Islet of Langerhans (tissue), 1 donor: ENCODE data around the gene NUBP1.
"Not testable (repeated sequence)": the region's sequence is repeated elsewhere in the genome, so short reads cannot be mapped to it uniquely, and the experiment has no call there.

Experiments
- FAIRE-seq: peaks from one replicate; lab custom pipeline; 2011; peaks lifted over from hg19 to GRCh38; lab: Jason Lieb, UNC

Gene NUBP1

DNA sequence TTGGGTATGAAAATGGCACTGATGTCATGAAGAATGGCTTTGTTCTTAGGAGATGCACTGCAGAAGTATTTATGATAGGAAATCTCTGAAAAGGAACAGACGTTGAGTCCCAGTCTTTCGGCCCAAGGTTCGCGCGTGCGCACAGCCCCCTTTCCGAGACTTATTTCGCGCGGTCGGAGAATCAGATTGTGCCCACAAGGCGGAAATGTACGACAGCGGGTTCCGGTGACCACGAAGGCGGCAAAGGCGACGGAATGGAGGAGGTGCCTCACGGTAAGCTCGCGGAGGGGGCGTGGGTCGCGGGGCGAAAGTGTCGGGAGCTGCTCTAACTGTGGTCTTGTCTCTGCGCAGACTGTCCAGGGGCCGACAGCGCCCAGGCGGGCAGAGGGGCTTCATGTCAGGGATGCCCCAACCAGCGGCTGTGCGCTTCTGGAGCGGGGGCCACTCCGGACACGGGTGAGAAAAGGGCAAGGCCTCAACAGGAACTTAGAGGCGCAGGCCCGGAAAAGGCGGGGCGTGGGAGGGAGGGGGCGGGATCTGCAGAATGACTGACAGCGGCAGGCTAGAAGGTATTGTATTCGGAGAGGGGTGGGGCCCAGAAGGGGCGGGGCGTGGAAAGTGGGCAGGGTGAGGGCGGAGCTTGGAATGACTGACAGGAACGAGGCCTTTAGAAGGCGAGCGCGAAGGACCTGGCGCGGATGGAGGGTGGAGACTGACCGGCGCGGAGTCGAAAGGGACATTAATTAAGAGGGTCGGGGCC, at the start of gene NUBP1:
NUBP1 (plus strand) TSS at position 233 of the 760 bp plus-strand sequence; CDS start at position 255, 22 bp downstream.
- no peak for FAIRE-seq

GRCh38 chr16:10693889-10694288, 49.8 kb upstream of the NUBP1 start:
- no peak for FAIRE-seq

DNA sequence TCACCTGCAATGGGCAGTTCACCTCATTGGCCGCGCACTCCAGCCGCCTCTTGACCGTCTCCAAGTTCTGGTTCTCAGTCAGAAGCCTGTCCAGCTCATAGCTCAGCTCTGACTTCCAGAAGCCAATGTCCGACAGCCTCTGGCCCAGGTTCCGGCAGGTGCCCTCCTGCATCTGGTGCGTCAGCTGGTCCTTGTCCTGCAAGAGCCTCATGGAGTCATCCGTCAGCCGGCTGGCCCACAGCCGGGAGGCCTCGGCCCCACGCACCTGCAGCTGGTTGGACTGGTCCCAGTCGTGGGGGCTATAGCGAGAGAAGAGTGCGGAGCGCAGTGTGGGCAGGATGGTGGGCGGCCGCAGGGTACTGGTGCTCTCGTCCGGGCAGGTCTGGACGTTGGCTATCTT, 49.3 kb upstream of the NUBP1 start:
- no peak for FAIRE-seq

- FAIRE-seq, result no peak
Observed at GRCh38 chr16:10694830-10695229, 48.8 kb upstream of the NUBP1 start, which contains the start of gene TEKT5. Gene TEKT5 (minus strand): TSS chr16:10694930. CDS start chr16:10694873, 57 bp downstream.

- FAIRE-seq, result no peak
Observed at GRCh38 chr16:10699756-10700155, 43.9 kb upstream of the NUBP1 start.

- FAIRE-seq, result no peak
Observed at GRCh38 chr16:10708969-10709368, 34.7 kb upstream of the NUBP1 start.

- FAIRE-seq, result no peak
Observed at GRCh38 chr16:10728003-10728887, 15.4 kb upstream of the NUBP1 start.

GRCh38 chr16:10729104-10730048, 14.3 kb upstream of the NUBP1 start:
- FAIRE-seq, result no peak

- no peak for FAIRE-seq
Observed at GRCh38 chr16:10731790-10732189, 11.9 kb upstream of the NUBP1 start.

GRCh38 chr16:10737068-10737625, 6.5 kb upstream of the NUBP1 start:
- FAIRE-seq, result peak; percentile 90

DNA sequence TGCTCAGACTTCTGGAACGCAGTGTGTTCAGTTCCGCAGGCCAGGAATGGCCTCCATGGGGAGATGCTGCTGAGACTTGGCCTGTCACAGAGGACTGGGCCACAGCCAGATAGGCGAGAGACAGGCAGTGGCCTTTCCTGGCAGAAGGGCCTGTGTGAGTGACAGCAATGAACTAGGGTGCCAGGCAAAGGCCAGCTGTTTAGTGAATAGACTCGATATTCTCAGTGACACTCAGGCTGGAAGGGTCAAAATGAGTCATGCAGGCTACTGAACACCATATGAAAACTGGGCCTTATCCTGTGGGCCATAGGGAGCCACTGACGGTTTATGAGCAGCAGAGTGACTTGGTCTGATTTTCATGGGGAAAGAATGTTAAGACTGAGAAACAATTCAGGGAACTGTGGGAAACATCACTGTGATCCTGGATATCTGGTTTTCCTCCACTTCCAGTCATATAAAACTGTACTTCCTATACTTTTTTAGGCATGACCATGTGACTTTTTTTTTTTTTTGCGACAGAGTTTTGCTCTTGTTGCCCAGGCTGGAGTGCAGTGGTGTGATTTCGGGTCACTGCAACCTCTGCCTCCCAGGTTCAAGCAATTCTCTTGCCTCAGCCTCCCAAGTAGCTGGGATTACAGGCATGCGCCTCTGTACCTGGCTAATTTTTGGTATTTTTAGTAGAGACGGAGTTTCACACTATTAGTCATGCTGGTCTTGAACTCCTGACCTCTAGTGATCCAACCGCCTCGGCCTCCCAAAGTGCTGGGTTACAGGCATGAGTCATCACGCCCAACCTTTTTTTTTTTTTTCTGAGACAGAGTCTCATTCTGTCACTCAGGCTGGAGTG, 5.2 kb upstream of the NUBP1 start:
- FAIRE-seq, result no peak

DNA sequence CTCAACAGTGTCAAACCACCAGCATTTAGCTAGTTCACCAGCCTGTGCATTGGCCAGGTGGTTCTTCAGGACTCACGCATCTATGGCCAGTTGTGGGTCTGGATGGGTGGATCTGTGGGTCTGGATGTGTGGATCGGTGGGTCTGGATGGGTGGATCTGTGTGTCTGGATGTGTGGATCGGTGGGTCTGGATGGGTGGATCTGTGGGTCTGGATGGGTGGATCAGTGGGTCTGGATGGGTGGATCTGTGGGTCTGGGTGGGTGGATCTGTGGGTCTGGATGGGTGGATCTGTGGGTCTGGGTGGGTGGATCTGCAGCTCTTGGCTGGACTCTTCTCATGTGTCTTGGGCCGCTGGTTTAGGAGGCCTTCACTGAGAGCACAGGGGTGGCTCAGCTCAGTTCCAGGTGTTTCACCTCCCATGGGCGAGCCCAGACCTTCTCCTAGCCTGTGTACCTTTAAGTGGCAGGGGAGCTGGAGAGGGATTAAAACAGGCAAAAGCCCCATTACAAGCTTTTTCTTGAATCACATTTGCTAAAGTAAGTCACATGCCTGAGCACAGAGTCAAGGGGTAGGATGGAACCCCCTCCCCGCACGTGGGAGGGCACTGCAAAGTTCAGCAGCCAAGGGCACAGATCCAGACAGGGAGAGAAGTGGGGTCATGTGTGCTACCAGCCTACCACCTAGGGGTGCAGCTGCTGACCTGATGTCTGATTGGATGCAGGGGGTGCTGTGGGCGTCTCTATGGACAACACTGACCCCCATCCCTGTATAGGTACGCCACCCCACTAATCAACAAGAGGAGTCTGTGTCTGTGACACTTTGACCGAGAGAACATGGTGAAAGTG, 3.4 kb upstream of the NUBP1 start:
- FAIRE-seq, result no peak

- no peak for FAIRE-seq
Observed at GRCh38 chr16:10740845-10741208, 2.8 kb upstream of the NUBP1 start.

DNA sequence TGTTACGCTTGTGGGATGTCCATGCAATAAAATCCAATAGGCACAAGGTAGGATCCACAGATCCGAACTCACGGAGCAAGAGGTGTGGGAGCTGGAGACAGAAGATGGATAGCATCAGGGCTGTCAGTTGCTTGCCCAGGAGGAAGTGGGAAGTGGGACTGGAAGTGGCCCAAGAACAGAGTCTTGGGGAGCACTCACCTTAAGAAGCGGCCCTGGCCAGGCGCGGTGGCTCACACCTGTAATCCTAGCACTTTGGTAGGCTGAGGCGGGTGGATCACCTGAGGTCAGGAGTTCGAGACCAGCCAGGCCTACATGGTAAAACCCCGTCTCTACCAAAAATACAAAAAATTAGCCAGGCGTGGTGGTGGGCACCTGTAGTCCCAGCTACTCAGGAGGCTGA, 2.4 kb upstream of the NUBP1 start:
- not testable (repeated sequence) for FAIRE-seq

- FAIRE-seq, result no peak
Observed at GRCh38 chr16:10741844-10742243, 1.8 kb upstream of the NUBP1 start.

- FAIRE-seq, result no peak
Observed at GRCh38 chr16:10743227-10743609, 424 bp upstream of the NUBP1 start.

- no peak for FAIRE-seq
Observed at GRCh38 chr16:10744370-10745030, 858 bp downstream of the NUBP1 start.

DNA sequence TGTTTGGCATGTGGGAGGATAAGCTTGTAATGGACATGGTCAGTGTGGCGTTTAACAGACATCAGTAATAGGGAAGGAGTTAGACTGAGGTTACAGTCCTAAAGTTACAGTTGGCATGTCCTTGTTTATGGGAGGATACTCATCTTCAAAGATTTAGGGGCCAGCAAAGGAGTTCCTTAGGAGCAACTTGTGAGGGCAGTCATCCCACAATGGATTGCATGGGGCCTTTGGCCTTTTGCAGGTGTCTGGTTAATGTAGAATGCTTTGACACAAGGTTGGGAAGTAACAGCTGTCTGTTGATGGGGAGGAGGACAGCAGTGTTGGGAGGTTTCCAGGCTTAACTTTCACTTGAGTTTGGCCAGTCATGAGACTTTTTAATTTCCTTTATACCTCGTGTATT, 2.2 kb downstream of the NUBP1 start:
- FAIRE-seq, result no peak

- FAIRE-seq, result no peak
Observed at GRCh38 chr16:10750793-10751192, 7.2 kb downstream of the NUBP1 start.
